ENCODE data around the gene INTS11.
A peak's percentile ranks its signal among the peaks of the same experiment; 100 is the strongest.

INTS11 gene

GRCh38 chr1:1282998-1283397, 41.5 kb downstream of the INTS11 start:
- peak; percentile 60 for DNase-seq

GRCh38 chr1:1281533-1282321, 42.7 kb downstream of the INTS11 start:
- peak; percentile 57 for DNase-seq

- DNase-seq = no peak
Measured at GRCh38 chr1:1280782-1281481, 43.5 kb downstream of the INTS11 start.

- no peak for DNase-seq
Measured at GRCh38 chr1:1279028-1279427, 45.4 kb downstream of the INTS11 start.

- no peak for DNase-seq
Measured at GRCh38 chr1:1278620-1279019, 45.8 kb downstream of the INTS11 start.

GRCh38 chr1:1275836-1276235, 48.6 kb downstream of the INTS11 start:
- no peak for DNase-seq

GRCh38 chr1:1274931-1275431, 49.5 kb downstream of the INTS11 start:
- no peak for DNase-seq

GRCh38 chr1:1274299-1274930, 50.0 kb downstream of the INTS11 start:
- DNase-seq = no peak

GRCh38 chr1:1273512-1274298, 50.8 kb downstream of the INTS11 start, which contains the start of gene UBE2J2:
TSS of gene UBE2J2 (minus strand) at chr1:1273854. CDS start at chr1:1267992, 5,862 bp downstream.
- DNase-seq = peak; percentile 95

- no peak for DNase-seq
Measured at GRCh38 chr1:1273209-1273511, 51.3 kb downstream of the INTS11 start.

GRCh38 chr1:1272341-1273208, 51.9 kb downstream of the INTS11 start:
- DNase-seq = no peak

GRCh38 chr1:1270813-1271212, 53.6 kb downstream of the INTS11 start:
- no peak for DNase-seq

GRCh38 chr1:1268284-1268682, 56.2 kb downstream of the INTS11 start:
- no peak for DNase-seq

- no peak for DNase-seq
Measured at GRCh38 chr1:1267488-1268283, 56.8 kb downstream of the INTS11 start.

GRCh38 chr1:1264868-1265272, 59.6 kb downstream of the INTS11 start:
- DNase-seq = no peak

GRCh38 chr1:1264026-1264425, 60.4 kb downstream of the INTS11 start:
- no peak for DNase-seq

- DNase-seq = no peak
Measured at GRCh38 chr1:1262758-1263157, 61.7 kb downstream of the INTS11 start.

GRCh38 chr1:1262071-1262470, 62.4 kb downstream of the INTS11 start:
- DNase-seq = no peak

Measured in stimulated activated CD4-positive, alpha-beta T cell treated with anti-CD3 and anti-CD28 coated beads, Interleukin-1b, Interleukin-23, amount 100 ng/mL, for 48 hours (primary cell).